ENCODE measurements around the gene ITGBL1.

ITGBL1 gene

DNA sequence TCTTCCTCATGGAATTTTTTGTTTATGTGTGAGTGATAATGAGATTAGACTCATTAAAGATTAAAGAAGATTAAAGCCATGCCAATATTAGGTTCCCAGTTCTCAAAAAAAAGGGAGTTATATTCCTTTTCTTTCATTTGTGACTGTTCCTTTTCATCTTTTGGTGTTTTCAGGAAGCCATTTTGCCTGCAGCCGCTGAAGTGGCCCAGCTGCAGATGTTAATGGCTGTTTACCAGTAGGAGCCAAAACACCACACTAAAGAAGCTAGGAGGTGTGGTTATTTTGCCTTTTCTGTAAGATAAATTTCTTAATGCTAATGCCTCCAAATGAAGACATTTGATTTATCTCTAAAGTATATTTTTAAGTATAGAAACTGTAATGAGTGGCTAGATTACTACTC, 36.3 kb downstream of the ITGBL1 start:
- Histone ChIP-seq H3K9me3 (ENCODE audit: control insufficient read depth, insufficient read depth, low read depth, low read length) (no peaks in the 10 kb centered on the region), H3K27ac (ENCODE audit: extremely low read depth, low read depth, low read length) (no peak overlapping the region), H3K36me3 (ENCODE audit: control insufficient read depth in 2 of 2, insufficient read depth in 1 of 2, low read length in 2 of 2) (no peaks in the 10 kb centered on the region), H3K4me1 (ENCODE audit: control insufficient read depth, insufficient read depth, low read length) (no peaks in the 10 kb centered on the region), H3K4me3 (ENCODE audit: low read depth, low read length) (no peak overlapping the region)
- CTCF ChIA-PET, result no interaction called here
- POLR2A ChIA-PET, result no interaction called here
- TF ChIP-seq ZFP69B (tag by site-specific recombination; IDR thresholded peaks at IDR 0.05) (no peak), ZNF341 (tag by site-specific recombination; IDR thresholded peaks at IDR 0.05; ENCODE audit: low read depth) (no peak), ZNF660 (tag by site-specific recombination; IDR thresholded peaks at IDR 0.05) (no peak), ZNF354C (tag by site-specific recombination; IDR thresholded peaks at IDR 0.05; ENCODE audit: borderline replicate concordance, low read depth) (no peak), KLF9 (tag by site-specific recombination; IDR thresholded peaks at IDR 0.05; ENCODE audit: low read depth) (no peak), ZNF138 (tag by site-specific recombination; IDR thresholded peaks at IDR 0.05; ENCODE audit: borderline replicate concordance) (no peak), ZNF558 (tag by site-specific recombination; IDR thresholded peaks at IDR 0.05) (no peak), ZNF449 (tag by site-specific recombination; IDR thresholded peaks at IDR 0.05) (no peak), ZBTB48 (tag by site-specific recombination; IDR thresholded peaks at IDR 0.05) (no peak), ZNF510 (tag by site-specific recombination; IDR thresholded peaks at IDR 0.05; ENCODE audit: insufficient replicate concordance) (no peak), ZNF140 (tag by site-specific recombination; IDR thresholded peaks at IDR 0.05) (no peak), KLF7 (tag by site-specific recombination; IDR thresholded peaks at IDR 0.05; ENCODE audit: borderline replicate concordance) (no peak), ZIC2 (tag by site-specific recombination; IDR thresholded peaks at IDR 0.05) (no peak), ZNF514 (tag by site-specific recombination; IDR thresholded peaks at IDR 0.05) (no peak), ZNF501 (tag by site-specific recombination; IDR thresholded peaks at IDR 0.05) (no peak), HOXA7 (CRISPR knock-in tag; IDR thresholded peaks at IDR 0.05; ENCODE audit: borderline replicate concordance) (no peak), ZNF776 (tag by site-specific recombination; IDR thresholded peaks at IDR 0.05; ENCODE audit: borderline replicate concordance) (no peak)
- TF ChIP-seq, protein P1, sequence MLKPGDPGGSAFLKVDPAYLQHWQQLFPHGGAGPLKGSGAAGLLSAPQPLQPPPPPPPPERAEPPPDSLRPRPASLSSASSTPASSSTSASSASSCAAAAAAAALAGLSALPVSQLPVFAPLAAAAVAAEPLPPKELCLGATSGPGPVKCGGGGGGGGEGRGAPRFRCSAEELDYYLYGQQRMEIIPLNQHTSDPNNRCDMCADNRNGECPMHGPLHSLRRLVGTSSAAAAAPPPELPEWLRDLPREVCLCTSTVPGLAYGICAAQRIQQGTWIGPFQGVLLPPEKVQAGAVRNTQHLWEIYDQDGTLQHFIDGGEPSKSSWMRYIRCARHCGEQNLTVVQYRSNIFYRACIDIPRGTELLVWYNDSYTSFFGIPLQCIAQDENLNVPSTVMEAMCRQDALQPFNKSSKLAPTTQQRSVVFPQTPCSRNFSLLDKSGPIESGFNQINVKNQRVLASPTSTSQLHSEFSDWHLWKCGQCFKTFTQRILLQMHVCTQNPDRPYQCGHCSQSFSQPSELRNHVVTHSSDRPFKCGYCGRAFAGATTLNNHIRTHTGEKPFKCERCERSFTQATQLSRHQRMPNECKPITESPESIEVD (tag by site-specific recombination; IDR thresholded peaks at IDR 0.05), result no peak
- TF ChIP-seq, protein P2, sequence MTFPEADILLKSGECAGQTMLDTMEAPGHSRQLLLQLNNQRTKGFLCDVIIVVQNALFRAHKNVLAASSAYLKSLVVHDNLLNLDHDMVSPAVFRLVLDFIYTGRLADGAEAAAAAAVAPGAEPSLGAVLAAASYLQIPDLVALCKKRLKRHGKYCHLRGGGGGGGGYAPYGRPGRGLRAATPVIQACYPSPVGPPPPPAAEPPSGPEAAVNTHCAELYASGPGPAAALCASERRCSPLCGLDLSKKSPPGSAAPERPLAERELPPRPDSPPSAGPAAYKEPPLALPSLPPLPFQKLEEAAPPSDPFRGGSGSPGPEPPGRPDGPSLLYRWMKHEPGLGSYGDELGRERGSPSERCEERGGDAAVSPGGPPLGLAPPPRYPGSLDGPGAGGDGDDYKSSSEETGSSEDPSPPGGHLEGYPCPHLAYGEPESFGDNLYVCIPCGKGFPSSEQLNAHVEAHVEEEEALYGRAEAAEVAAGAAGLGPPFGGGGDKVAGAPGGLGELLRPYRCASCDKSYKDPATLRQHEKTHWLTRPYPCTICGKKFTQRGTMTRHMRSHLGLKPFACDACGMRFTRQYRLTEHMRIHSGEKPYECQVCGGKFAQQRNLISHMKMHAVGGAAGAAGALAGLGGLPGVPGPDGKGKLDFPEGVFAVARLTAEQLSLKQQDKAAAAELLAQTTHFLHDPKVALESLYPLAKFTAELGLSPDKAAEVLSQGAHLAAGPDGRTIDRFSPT (tag by site-specific recombination; IDR thresholded peaks at IDR 0.05), result no peak

- H3K9me3 ChIP-seq (ENCODE audit: control insufficient read depth, insufficient read depth, low read depth, low read length), result no peaks in the 10 kb centered on the region
- CTCF ChIA-PET, result interaction anchor here (0.6 to 1.2 kb wide), 3 partner anchors 9 to 345 kb away, joined by 3 to 6 read pairs (median 3); no protein-coding TSS in a partner anchor
- POLR2A ChIA-PET, result no interaction called here
- H3K4me3 ChIP-seq (ENCODE audit: low read depth, low read length), result no peak overlapping the region
- no peak overlapping the region for H3K27ac ChIP-seq (ENCODE audit: extremely low read depth, low read depth, low read length)
- H3K36me3 ChIP-seq (ENCODE audit: control insufficient read depth in 2 of 2, insufficient read depth in 1 of 2, low read length in 2 of 2), result no peaks in the 10 kb centered on the region
- no peaks in the 10 kb centered on the region for H3K4me1 ChIP-seq (ENCODE audit: control insufficient read depth, insufficient read depth, low read length)
- TF ChIP-seq ZNF112 (tag by site-specific recombination; IDR thresholded peaks at IDR 0.05) (no peak), ZBTB8A (tag by site-specific recombination; IDR thresholded peaks at IDR 0.05) (no peak), ZIC2 (tag by site-specific recombination; IDR thresholded peaks at IDR 0.05) (no peak), ZNF10 (tag by site-specific recombination; IDR thresholded peaks at IDR 0.05) (no peak), HOXC10 (CRISPR knock-in tag; IDR thresholded peaks at IDR 0.05) (no peak), ZNF707 (tag by site-specific recombination; IDR thresholded peaks at IDR 0.05) (no peak)
- TF ChIP-seq, protein P3, sequence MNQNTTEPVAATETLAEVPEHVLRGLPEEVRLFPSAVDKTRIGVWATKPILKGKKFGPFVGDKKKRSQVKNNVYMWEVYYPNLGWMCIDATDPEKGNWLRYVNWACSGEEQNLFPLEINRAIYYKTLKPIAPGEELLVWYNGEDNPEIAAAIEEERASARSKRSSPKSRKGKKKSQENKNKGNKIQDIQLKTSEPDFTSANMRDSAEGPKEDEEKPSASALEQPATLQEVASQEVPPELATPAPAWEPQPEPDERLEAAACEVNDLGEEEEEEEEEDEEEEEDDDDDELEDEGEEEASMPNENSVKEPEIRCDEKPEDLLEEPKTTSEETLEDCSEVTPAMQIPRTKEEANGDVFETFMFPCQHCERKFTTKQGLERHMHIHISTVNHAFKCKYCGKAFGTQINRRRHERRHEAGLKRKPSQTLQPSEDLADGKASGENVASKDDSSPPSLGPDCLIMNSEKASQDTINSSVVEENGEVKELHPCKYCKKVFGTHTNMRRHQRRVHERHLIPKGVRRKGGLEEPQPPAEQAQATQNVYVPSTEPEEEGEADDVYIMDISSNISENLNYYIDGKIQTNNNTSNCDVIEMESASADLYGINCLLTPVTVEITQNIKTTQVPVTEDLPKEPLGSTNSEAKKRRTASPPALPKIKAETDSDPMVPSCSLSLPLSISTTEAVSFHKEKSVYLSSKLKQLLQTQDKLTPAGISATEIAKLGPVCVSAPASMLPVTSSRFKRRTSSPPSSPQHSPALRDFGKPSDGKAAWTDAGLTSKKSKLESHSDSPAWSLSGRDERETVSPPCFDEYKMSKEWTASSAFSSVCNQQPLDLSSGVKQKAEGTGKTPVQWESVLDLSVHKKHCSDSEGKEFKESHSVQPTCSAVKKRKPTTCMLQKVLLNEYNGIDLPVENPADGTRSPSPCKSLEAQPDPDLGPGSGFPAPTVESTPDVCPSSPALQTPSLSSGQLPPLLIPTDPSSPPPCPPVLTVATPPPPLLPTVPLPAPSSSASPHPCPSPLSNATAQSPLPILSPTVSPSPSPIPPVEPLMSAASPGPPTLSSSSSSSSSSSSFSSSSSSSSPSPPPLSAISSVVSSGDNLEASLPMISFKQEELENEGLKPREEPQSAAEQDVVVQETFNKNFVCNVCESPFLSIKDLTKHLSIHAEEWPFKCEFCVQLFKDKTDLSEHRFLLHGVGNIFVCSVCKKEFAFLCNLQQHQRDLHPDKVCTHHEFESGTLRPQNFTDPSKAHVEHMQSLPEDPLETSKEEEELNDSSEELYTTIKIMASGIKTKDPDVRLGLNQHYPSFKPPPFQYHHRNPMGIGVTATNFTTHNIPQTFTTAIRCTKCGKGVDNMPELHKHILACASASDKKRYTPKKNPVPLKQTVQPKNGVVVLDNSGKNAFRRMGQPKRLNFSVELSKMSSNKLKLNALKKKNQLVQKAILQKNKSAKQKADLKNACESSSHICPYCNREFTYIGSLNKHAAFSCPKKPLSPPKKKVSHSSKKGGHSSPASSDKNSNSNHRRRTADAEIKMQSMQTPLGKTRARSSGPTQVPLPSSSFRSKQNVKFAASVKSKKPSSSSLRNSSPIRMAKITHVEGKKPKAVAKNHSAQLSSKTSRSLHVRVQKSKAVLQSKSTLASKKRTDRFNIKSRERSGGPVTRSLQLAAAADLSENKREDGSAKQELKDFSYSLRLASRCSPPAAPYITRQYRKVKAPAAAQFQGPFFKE (tag by site-specific recombination; IDR thresholded peaks at IDR 0.05; ENCODE audit: borderline replicate concordance), result no peak
Measured at GRCh38 chr13:101489643-101490405, 37.3 kb downstream of the ITGBL1 start.

Data from HEK293 (cell line).